Stimulated activated CD8-positive, alpha-beta memory T cell treated with anti-CD3 and anti-CD28 coated beads, Interleukin-15, amount 100 ng/mL, for 1 hour (primary cell): ENCODE data around the gene ALX4.
A peak's percentile ranks its signal among the peaks of the same experiment; 100 is the strongest.

Experiments used
- DNase-seq: peaks from one replicate; pipeline ENCODE4 v3.0.0-alpha.2; 2020; ENCODE audit warnings: low read depth

The ALX4 gene

DNA sequence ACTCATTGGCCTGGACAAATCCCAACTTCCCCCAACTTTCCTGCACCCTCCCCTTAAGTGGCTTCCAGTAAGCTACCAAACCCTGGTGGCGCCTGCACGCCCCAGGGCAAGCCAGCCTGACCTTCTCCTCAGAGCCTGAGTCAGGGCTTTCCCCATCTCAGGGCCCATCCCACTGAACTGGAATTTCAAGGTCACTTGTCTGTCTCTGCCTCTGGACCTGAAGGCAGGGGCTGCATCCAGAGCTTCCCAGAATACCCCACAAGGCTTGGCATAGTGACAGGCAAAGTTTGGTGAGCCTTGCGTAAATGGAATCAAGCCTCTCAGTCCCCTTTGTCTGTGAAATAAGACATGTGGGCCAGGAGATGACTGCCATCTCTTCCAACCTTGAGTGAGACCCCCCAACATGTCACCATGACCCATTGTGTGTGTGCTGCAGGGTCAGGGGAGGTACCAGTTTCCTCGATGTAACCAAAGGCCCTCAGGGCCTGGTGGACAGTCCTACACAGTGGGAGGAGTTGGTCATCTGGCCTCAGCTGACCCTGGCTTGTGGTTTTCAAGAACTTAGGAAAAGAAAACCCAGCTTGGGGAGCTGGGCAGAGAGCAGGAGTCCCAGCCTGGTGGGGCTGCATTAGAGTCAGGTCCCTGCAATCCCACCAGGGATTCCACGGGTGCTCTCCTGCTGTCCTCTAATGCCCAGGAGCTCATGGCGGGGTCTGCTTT is 8.9 kb downstream of the ALX4 start:
- no peak for DNase-seq

DNA sequence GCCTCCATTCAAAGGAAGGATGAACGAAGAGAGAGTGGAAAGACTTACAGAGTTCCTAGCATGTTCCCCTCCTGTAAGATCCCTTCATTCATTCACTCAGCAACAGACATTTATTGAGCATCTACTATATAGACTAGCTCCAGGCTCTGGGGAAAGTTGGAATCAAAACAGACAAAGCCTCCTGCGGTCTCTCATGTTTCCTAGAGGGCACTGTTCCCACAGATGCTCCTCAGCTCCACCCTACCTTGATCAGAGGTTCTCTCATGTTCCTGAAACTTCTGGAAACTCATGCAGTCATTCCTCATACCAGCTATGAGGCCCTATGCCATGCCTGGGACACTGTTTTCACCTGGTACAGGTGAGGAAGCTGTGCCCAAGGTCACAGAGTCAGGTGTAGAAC is 11.1 kb downstream of the ALX4 start:
- no peak for DNase-seq

DNA sequence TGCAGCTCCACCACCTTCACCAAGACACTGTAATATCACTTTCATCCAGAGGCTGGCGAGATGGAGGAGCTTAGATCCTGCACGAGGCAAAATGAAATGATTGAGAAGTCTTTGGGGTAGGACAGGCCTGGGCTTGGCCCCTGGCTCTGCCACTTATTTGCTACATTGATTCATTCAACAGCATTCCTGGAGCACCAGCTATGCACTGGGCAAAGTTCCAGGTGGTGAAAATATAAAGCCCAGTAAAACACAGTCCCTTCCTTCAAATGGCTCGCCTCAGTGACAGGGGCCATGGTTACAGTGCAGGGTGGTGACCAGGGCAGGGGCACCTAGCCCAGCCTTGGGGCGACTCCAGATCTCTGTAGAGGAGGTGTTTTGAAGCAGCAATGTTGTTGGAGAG is 19.7 kb downstream of the ALX4 start:
- DNase-seq = no peak

DNA sequence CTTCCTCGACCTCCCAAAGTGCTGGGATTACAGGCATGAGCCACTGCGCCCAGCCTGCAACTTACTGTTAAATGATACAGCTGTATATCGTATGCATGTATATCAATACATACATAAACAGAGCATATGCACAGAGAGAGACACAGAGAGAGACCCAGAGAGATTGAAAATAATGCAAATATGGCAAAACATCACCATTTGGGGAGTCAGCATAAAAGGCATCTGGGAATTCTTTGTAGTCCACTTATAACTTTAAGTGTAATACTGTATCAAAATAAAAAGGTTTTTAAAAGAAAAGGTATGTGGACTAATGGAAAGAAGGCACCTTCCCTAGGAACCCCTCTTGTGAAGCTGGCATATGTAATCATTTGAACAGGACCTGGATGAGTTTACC is 21.8 kb downstream of the ALX4 start:
- DNase-seq = no peak

DNA sequence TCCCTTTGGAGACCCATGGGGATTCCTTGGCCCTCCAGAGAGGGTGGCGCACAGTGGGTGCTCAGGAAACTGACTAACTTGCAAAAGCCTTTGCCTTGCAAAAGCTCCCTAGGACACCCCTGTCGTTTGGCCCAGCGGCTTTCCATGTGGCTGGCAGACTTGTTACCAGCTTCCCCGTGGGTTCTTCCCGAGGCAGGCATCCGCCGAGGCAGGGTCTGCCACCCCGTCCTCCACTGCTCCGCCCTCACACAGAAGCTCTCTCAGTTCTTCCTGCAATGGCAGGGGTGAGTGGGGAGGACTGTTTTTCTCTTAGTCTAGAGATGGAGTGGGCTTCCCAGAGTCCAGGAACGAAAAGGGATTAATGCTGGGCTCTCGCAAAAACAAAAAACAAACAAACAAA is 23.0 kb downstream of the ALX4 start:
- no peak for DNase-seq

GRCh38 chr11:44286268-44286880 is 23.6 kb downstream of the ALX4 start:
- DNase-seq = peak; percentile 18

GRCh38 chr11:44285756-44286155 is 24.2 kb downstream of the ALX4 start:
- no peak for DNase-seq

- DNase-seq = no peak
Measured at GRCh38 chr11:44282620-44283019, 27.3 kb downstream of the ALX4 start.

- no peak for DNase-seq
Measured at GRCh38 chr11:44281151-44281550, 28.8 kb downstream of the ALX4 start.

- DNase-seq = no peak
Measured at GRCh38 chr11:44280257-44280656, 29.7 kb downstream of the ALX4 start.

DNA sequence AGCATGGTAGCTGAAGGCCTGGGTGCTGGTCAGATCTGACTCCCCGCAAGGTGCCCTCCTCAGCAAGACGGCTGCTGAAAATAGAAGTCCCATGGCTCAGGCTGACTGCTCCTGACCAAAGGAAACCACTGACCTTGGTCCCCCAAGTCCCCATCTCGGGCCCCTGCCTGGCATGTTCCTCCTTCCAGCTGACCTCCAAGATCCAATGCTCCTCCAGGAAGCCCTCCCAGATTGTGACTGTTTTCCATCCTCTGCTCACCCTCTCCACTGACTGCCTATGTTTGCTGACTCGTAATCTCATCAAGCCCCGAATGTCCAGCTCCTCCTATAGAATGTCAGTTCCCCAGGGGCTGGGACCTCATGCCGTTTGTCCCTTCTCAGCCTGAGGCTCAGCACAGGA is 30.5 kb downstream of the ALX4 start:
- no peak for DNase-seq

DNA sequence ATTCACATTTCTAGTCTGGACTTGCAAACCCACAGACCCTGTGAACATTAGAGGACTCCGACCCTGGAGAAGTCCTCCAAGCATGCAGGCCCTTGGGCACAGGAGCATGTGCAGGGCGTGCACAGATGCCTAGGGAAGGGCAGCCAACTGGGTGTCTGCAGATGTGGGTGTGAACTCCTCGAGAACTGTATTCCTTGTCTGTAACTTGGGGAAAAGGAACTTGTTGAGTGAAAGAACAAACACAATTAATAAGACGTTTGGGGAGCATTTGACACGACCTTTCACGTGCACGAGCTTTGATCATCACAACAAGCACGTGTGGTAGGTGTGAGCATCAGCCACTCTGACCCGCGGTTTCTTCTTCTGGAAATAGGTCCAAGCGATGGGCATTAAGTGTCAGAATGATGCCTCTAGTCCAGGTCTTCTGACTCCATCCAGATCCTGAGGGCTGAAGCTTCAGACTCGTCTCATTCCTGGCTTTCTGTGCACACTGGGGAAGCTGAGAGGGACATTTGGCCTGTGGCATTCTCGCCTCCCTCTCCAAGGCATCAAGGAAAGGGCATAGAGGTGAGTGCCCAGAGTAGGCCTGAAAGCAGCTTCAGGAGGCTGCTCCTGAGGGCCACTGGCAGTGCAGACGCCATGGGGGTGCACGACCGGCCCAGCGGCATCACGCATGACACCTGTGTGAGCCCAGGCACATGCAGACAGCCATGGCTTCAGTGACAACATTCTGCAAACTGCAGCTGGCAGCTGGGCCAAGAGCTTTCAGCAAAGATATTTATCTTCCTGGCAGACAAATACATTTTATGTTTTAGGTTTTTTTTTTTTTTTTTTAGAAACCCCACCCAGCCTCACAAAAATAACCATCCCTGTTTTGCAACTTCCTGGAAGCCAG is 32.5 kb downstream of the ALX4 start:
- DNase-seq = no peak

DNA sequence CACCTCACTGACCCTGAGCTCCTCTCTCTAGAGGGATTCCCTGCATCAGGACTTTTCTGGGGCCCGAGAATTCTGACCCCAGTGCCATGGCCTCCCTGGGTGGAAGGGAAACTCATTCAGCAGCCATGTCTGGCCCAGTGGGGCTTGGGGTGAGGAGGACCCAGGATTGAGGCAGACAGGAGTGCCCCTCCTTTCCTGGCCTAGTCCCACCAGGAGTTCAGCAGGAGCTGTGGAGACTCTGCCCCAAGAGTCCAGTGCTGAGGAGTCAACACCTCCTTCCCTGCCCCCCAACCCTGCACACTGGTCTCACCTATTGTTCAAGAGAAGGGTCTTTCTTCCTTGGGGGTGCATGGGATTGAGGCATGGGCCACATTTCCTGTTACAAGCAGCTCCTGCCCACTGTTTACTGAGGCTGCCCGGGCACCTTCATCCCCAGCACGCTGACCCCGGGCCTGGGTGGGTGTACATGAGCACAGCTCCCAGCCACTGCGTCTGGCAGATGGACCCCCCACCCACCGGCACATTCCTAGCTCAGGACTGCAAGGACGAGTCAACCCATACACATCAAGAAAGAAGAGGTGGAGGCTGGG is 33.9 kb downstream of the ALX4 start:
- DNase-seq = no peak

- DNase-seq = no peak
Measured at GRCh38 chr11:44275241-44275640, 34.7 kb downstream of the ALX4 start.

GRCh38 chr11:44274404-44274803 is 35.5 kb downstream of the ALX4 start:
- DNase-seq = no peak

DNA sequence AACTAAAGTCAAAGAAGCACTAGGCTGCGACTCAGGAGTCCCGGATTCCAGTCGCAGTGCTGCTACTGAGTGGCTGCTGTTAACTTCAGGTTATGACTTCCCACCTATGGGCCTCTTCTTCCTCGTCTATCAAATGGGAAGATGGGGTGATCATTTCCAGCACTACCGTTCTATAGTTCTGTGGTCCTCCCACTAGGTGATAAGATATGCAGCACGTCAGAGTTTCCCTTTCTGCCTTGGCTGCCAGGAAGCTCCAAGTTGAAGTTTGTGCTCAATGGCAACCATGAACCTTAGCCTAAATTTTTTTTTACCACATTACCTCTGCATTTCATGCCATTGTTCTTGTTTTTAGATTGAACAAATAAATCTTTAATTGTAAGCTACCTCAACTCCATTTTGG is 38.7 kb downstream of the ALX4 start:
- DNase-seq = no peak

DNA sequence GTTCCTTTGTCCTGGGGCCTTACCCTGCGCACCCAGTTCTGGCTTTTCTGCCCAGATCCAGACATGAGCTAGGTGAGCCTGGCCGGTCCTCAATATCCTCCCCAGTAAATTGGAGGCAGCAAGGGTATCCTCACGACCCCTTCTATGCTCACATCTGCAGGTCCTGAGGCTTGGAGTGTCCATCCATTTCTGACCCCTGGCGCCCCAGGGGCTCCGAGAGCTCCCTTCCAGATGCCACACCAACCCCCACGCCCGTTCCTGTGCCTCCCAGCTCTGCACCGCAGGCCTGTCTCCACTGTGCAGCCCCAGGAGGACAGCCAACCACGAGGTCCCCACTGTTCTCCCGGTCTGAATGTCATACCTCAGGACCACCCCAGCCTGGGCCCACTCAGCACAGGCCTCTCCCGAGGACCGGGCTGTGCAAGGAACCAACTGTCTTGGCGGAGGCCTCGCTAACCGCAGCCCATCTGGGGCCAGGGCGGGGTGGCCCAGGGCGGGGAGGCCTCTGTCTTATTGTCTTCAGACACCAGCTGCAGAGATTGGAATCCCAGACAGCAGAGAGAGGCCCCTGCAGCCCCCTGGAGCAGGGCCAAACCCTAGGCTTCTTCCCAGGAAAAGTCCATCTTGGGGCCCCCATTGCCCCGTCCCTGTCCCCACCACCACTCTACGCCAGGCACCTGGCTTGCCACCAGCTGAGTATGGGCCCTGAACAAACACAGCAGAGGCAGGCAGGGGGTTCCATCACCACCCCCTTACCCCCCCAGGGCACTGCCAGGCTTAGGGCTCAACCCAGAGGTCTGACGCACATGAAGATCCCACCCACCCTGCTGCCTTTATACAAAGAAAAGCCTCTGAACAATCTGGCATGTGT is 39.3 kb downstream of the ALX4 start:
- no peak for DNase-seq

GRCh38 chr11:44269369-44270351 is 40.3 kb downstream of the ALX4 start:
- no peak for DNase-seq

DNA sequence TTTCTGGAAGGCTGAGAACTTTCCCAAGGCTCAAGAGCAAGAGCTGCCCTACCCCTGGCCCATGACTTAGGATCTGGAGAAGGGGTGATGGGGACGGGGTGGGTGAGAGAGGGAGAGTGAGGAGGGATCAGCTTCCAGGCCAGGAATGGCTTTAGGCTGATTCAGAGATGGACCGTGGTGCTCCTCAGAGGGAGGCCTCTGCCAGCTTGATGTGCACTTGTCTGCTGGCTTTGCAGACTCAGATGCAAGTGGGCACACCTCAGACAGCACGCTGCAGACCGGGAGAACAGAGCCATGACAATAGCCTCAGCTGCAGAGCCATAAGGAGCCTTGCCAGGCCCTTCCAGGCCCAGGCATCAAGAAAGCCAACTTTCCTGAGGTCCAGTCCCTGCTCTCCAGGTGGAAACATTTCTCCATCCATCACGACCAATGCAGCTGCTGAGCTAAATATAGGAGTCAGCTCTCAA is 41.3 kb downstream of the ALX4 start:
- DNase-seq = no peak
